CD14-positive monocyte (primary cell): ENCODE results near the gene COL27A1. TPM values are rescaled to one million over a fixed set of nuclear protein-coding genes. Genes with fewer than 3 reads are reported as not detected.

Experiments used
- DNase-seq, 3 donors: peaks; one replicate each; pipeline ENCODE4 v3.0.0-alpha.2; 2011 to 2022
- H2AFZ ChIP-seq: 2 replicates; pipeline ENCODE4 v1.6.0; 2012; ENCODE audit warnings: mild to moderate bottlenecking, low read depth, low read length, inconsistent platforms; ENCODE audit not compliant: insufficient read depth, poor library complexity, severe bottlenecking
- H3K27ac ChIP-seq, 2 donors: 1 replicate in 1 of 2; 2 replicates in 1 of 2; pipeline ENCODE4 v1.5.1; 2012 to 2013; ENCODE audit warnings: low read length in 2 of 2, control low read depth in 1 of 2, inconsistent platforms in 1 of 2, low read depth in 1 of 2, mild to moderate bottlenecking in 1 of 2
- H3K27me3 ChIP-seq, 2 donors: one replicate each; pipeline versions ENCODE4 v1.6.0 to v1.6.1; 2011 to 2013; ENCODE audit warnings: low read length in 2 of 2; ENCODE audit not compliant: control insufficient read depth in 2 of 2, insufficient read depth in 2 of 2
- H3K36me3 ChIP-seq, 2 donors: replicated peaks in 1 of 2; 1 replicate in 1 of 2; 2 replicates in 1 of 2; pipeline versions ENCODE4 v1.5.1 to v1.6.1; 2012 to 2013; ENCODE audit warnings: low read length in 2 of 2, control low read depth in 1 of 2, inconsistent platforms in 1 of 2, mild to moderate bottlenecking in 1 of 2; ENCODE audit not compliant: insufficient read depth in 2 of 2, control insufficient read depth in 1 of 2
- H3K4me1 ChIP-seq, 2 donors: 1 replicate in 1 of 2; 2 replicates in 1 of 2; pipeline versions ENCODE4 v1.5.1 to v1.6.1; 2012 to 2013; ENCODE audit warnings: low read length in 2 of 2, control low read depth in 1 of 2, inconsistent platforms in 1 of 2, mild to moderate bottlenecking in 1 of 2, moderate library complexity in 1 of 2; ENCODE audit not compliant: insufficient read depth in 2 of 2, control insufficient read depth in 1 of 2
- H3K4me2 ChIP-seq: replicated peaks from 2 replicates; pipeline ENCODE3; 2012; ENCODE audit warnings: low read length, moderate library complexity, mild to moderate bottlenecking; ENCODE audit not compliant: poor library complexity, severe bottlenecking; ENCODE audit errors: extremely low read depth
- H3K4me3 ChIP-seq, 3 experiments: fragments of 200-600 bp in 1 of 3; sonication (generic) in 1 of 3; replicated peaks in 1 of 3; 1 replicate in 2 of 3; 2 replicates in 1 of 3; pipeline ENCODE4 v1.5.1; 2011 to 2013; ENCODE audit warnings: low read length in 3 of 3, mild to moderate bottlenecking in 3 of 3, control low read depth in 2 of 3, low read depth in 2 of 3, inconsistent platforms in 1 of 3, moderate library complexity in 1 of 3
- H3K79me2 ChIP-seq: 2 replicates; pipeline ENCODE4 v1.6.0; 2012; ENCODE audit warnings: mild to moderate bottlenecking, control low read depth, inconsistent platforms, low read length, moderate library complexity; ENCODE audit not compliant: insufficient read depth
- H3K9ac ChIP-seq: 2 replicates; pipeline ENCODE4 v1.6.0; 2017; ENCODE audit warnings: low read length, mild to moderate bottlenecking; ENCODE audit not compliant: insufficient read depth, poor library complexity, severe bottlenecking
- H3K9me3 ChIP-seq, 2 donors: replicated peaks in 1 of 2; 1 replicate in 1 of 2; 2 replicates in 1 of 2; pipeline versions ENCODE4 v1.5.1 to v1.6.1; 2012 to 2013; ENCODE audit warnings: low read length in 2 of 2, control low read depth in 1 of 2; ENCODE audit not compliant: control insufficient read depth in 1 of 2, insufficient read depth in 1 of 2
- H4K20me1 ChIP-seq: 2 replicates; pipeline ENCODE4 v1.6.0; 2012; ENCODE audit warnings: mild to moderate bottlenecking, low read length, control low read depth, moderate library complexity; ENCODE audit not compliant: insufficient read depth
- H3K27ac Mint-ChIP-seq, 7 donors: one replicate each; pipeline ENCODE4 v1.8.0; 2020; ENCODE audit warnings: mild to moderate bottlenecking in 7 of 7, mixed read lengths in 7 of 7, moderate library complexity in 6 of 7, inconsistent platforms in 2 of 7
- H3K27me3 Mint-ChIP-seq, 3 donors: one replicate each; pipeline ENCODE4 v1.8.0; 2021 to 2022; ENCODE audit warnings: low read depth in 3 of 3, mild to moderate bottlenecking in 3 of 3, mixed read lengths in 3 of 3, moderate library complexity in 3 of 3, inconsistent platforms in 1 of 3
- H3K36me3 Mint-ChIP-seq, 2 donors: one replicate each; pipeline ENCODE4 v1.8.0; 2020; ENCODE audit warnings: mixed read lengths in 2 of 2, inconsistent platforms in 1 of 2, mild to moderate bottlenecking in 1 of 2
- H3K4me1 Mint-ChIP-seq: one replicate; pipeline ENCODE4 v1.8.0; 2020; ENCODE audit warnings: mild to moderate bottlenecking, mixed read lengths
- H3K4me3 Mint-ChIP-seq, 2 donors: one replicate each; pipeline ENCODE4 v1.8.0; 2020; ENCODE audit warnings: mild to moderate bottlenecking in 2 of 2, mixed read lengths in 2 of 2, moderate library complexity in 1 of 2
- H3K9me3 Mint-ChIP-seq, 7 donors: one replicate each; pipeline ENCODE4 v1.8.0; 2020 to 2022; ENCODE audit warnings: mixed read lengths in 7 of 7, mild to moderate bottlenecking in 6 of 7, moderate library complexity in 6 of 7, inconsistent platforms in 2 of 7
- WGBS: methylation state at CpG from one replicate; pipeline ENCODE4 v1.1.5; 2013; ENCODE audit warnings: missing lambda C conversion rate; ENCODE audit not compliant: insufficient coverage; 5-methylcytosine and 5-hydroxymethylcytosine counted together
- intact Hi-C, 2 donors: fragments of 100-400 bp; cut with micrococcal nuclease; formaldehyde crosslinking; loops; one replicate each; pipeline versions ENCODE4 v1.15.0 to v1.15.1; 2023
- polyA plus RNA-seq, 3 donors: library from polyadenylated mRNA; depleted of rRNA in 1 of 3; unstranded in 2 of 3; stranded (reverse) in 1 of 3; fragments of 300-500 nt in 2 of 3; fragments of >200 nt in 1 of 3; fragmentation: Illumina TruSeq in 2 of 3; gene quantifications; 1 replicate in 2 of 3; 2 replicates in 1 of 3; pipeline ENCODE4 v1.2.3, GENCODE V29; 2012 to 2021
- TF ChIP-seq, protein P1 (sequence below): fragments of 200-600 bp; IDR thresholded peaks from one replicate; pipeline ENCODE4 v1.8.0; 2022; ENCODE audit warnings: antibody characterized with exemption, mild to moderate bottlenecking

The COL27A1 gene
- polyA plus RNA-seq, 3 donors = 0.03 TPM; not detected in 2

DNA sequence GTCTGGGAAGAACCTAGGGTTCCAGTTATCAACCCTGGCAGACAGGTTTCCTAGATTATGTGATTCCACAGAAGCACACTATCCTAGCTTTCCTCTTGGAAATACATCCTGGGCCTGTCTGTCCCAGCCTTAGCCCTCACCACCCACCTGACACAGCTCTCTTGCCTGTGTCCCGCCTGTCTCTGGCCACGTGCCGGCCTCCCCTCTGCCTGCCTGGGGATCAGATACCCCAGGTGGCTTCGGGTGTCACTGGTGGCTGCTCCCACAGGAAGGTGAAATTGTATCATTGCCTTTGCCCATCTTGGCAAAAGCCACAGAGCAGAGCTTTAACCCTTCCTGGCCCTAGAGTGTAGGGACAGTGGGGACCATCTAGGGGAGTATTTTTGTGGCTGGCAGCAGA, 6.2 kb downstream of the COL27A1 start:
- peaks cover under 1% of the 10 kb centered on the region for H3K4me1 Mint-ChIP-seq
- Histone ChIP-seq H3K27me3 (peaks cover under 1 to 27% of the 10 kb centered on the region in 2 donors), H3K4me3 (no peak overlapping the region), H3K9me3 (no peaks in the 10 kb centered on the region), H3K27ac (no peak overlapping the region), H3K36me3 (no peaks in the 10 kb centered on the region), H4K20me1 (no peaks in the 10 kb centered on the region), H2AFZ (no peak overlapping the region), H3K4me1 (no peaks in the 10 kb centered on the region), H3K79me2 (no peaks in the 10 kb centered on the region), H3K4me2 (no peak overlapping the region), H3K9ac (no peak overlapping the region)
- no peak overlapping the region for H3K4me3 Mint-ChIP-seq
- H3K27me3 Mint-ChIP-seq = peaks cover 24 to 44% (median 28%) of the 10 kb centered on the region in 3 donors
- no peaks in the 10 kb centered on the region for H3K36me3 Mint-ChIP-seq
- TF ChIP-seq, protein P1, sequence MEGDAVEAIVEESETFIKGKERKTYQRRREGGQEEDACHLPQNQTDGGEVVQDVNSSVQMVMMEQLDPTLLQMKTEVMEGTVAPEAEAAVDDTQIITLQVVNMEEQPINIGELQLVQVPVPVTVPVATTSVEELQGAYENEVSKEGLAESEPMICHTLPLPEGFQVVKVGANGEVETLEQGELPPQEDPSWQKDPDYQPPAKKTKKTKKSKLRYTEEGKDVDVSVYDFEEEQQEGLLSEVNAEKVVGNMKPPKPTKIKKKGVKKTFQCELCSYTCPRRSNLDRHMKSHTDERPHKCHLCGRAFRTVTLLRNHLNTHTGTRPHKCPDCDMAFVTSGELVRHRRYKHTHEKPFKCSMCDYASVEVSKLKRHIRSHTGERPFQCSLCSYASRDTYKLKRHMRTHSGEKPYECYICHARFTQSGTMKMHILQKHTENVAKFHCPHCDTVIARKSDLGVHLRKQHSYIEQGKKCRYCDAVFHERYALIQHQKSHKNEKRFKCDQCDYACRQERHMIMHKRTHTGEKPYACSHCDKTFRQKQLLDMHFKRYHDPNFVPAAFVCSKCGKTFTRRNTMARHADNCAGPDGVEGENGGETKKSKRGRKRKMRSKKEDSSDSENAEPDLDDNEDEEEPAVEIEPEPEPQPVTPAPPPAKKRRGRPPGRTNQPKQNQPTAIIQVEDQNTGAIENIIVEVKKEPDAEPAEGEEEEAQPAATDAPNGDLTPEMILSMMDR = no peak
- DNase-seq = no peak
- WGBS = 85% methylated on average over 4 of the region's 4 CpGs
- H3K9me3 Mint-ChIP-seq = peaks cover 0 to 4% (median 0%) of the 10 kb centered on the region in 7 donors
- H3K27ac Mint-ChIP-seq = no peak overlapping the region
- intact Hi-C loops = no loop called here

DNA sequence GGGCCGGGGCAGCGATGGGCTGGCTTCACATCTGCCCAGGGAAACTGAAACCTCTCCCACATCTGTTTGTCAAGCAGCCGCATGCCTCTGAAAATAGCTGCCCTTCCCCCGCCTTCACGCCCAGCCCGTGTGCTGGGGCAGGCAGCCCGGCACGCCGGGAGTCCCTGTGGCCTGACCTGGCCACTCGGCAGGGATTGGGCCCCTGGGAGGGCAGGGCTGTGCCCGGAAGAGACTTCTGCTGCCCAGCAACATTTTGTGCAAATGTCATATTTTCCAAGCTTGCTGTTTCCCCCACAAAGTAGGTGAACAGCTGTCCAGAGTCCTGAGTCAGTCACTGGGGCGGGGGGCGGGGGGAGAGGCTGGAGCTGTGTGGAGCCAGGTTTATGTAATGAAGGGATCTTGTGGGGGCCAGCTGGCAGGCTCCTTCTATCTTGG, 8.2 kb downstream of the COL27A1 start:
- Mint-ChIP-seq H3K4me3 (no peak overlapping the region), H3K27me3 (peaks cover 9 to 27% (median 17%) of the 10 kb centered on the region in 3 donors), H3K9me3 (no peaks in the 10 kb centered on the region), H3K4me1 (no peaks in the 10 kb centered on the region), H3K36me3 (no peaks in the 10 kb centered on the region), H3K27ac (no peak overlapping the region)
- H3K9ac ChIP-seq = no peak overlapping the region
- no peak overlapping the region for H3K27ac ChIP-seq
- no peaks in the 10 kb centered on the region for H3K79me2 ChIP-seq
- H3K4me1 ChIP-seq = no peaks in the 10 kb centered on the region
- TF ChIP-seq, protein P1 = no peak
- no peak overlapping the region for H3K4me2 ChIP-seq
- H2AFZ ChIP-seq = no peak overlapping the region
- no peak for DNase-seq
- no peaks in the 10 kb centered on the region for H4K20me1 ChIP-seq
- no peaks in the 10 kb centered on the region for H3K36me3 ChIP-seq
- peaks cover 0 to 9% of the 10 kb centered on the region in 2 donors for H3K27me3 ChIP-seq
- WGBS = 20% methylated on average over 12 of the region's 13 CpGs
- no peaks in the 10 kb centered on the region for H3K9me3 ChIP-seq
- intact Hi-C loops = no loop called here
- H3K4me3 ChIP-seq = no peak overlapping the region
